PFSK-1 (cell line): ENCODE measurements around the gene RAP1GAP2.

Source experiments
- REST ChIP-seq, 2 experiments: IDR thresholded peaks; 2 replicates each; pipeline versions ENCODE4 v1.6.1 to v1.8.0; 2011 to 2012; ENCODE audit warnings: low read depth in 2 of 2, low read length in 2 of 2, control low read depth in 1 of 2, inconsistent platforms in 1 of 2, mild to moderate bottlenecking in 1 of 2, moderate library complexity in 1 of 2; ENCODE audit not compliant: insufficient read depth in 1 of 2
- SIN3A ChIP-seq: IDR thresholded peaks from 2 replicates; pipeline ENCODE4 v1.6.1; 2012; ENCODE audit warnings: mild to moderate bottlenecking, low read length, moderate library complexity, borderline replicate concordance; ENCODE audit not compliant: insufficient read depth

- TF ChIP-seq REST (IDR thresholded peaks at IDR 0.05; ENCODE audit: insufficient read depth in 1 of 2, low read depth in 2 of 2, low read length in 2 of 2): no peak
- no peak for TF ChIP-seq SIN3A
Observed at GRCh38 chr17:2958706-2959222, 162.5 kb downstream of the RAP1GAP2 start.
